Ovary (tissue), 3 donors: ENCODE results near the gene RNASET2.

Experiments used
- CTCF ChIP-seq, 3 donors: fragments of 450-650 bp in 2 of 3; fragments of 200-600 bp in 1 of 3; IDR thresholded peaks; one replicate each; pipeline versions ENCODE4 v1.5.1 to v1.8.0; 2016 to 2022; ENCODE audit warnings: antibody characterized with exemption in 3 of 3, mild to moderate bottlenecking in 1 of 3
- EP300 ChIP-seq: sonication (generic); formaldehyde crosslinking; IDR thresholded peaks from one replicate; pipeline ENCODE4 v1.6.1; 2017; ENCODE audit warnings: antibody characterized with exemption
- POLR2A ChIP-seq: fragments of 450-650 bp; IDR thresholded peaks from one replicate; pipeline ENCODE4 v1.6.1; 2017; ENCODE audit warnings: antibody characterized with exemption, mild to moderate bottlenecking, moderate library complexity
- donor health status: DM: no; HTN: no; CAD: no.

GRCh38 chr6:166946125-166946524 is 10.2 kb downstream of the RNASET2 start:
- TF ChIP-seq CTCF (IDR thresholded peaks at IDR 0.05) (no peak), POLR2A (no peak), EP300 (no peak)
